GM12878 (cell line): ENCODE data around the gene SRSF3.

Experiments
- CTCF ChIP-seq, 3 experiments: IDR thresholded peaks in 2 of 3; conservative IDR thresholded peaks in 1 of 3; 2 replicates each; pipeline ENCODE4 v1.5.1; 2011; ENCODE audit warnings: low read depth in 3 of 3, low read length in 3 of 3, mild to moderate bottlenecking in 3 of 3, control low read depth in 2 of 3, moderate library complexity in 2 of 3, inconsistent platforms in 1 of 3, mixed read lengths in 1 of 3; ENCODE audit not compliant: control insufficient read depth in 2 of 3, insufficient read depth in 1 of 3; ENCODE audit errors: extremely low read depth in 1 of 3
- MAX ChIP-seq: IDR thresholded peaks from 2 replicates; pipeline ENCODE4 v1.6.1; 2012; ENCODE audit warnings: low read depth, low read length, improper control_type of control experiment
- MYC ChIP-seq: IDR thresholded peaks from 2 replicates; pipeline ENCODE4 v1.6.1; 2011; ENCODE audit warnings: mild to moderate bottlenecking, low read length, moderate library complexity, inconsistent platforms; ENCODE audit not compliant: insufficient read depth, insufficient replicate concordance, insufficient read length, severe bottlenecking
- NFYB ChIP-seq: IDR thresholded peaks from 2 replicates; pipeline ENCODE4 v1.6.1; 2011; ENCODE audit warnings: low read depth, mild to moderate bottlenecking, low read length, improper control_type of control experiment, moderate library complexity; ENCODE audit not compliant: insufficient read depth
- NR2F1 ChIP-seq: fragments of 450-650 bp; conservative IDR thresholded peaks from 2 replicates; pipeline ENCODE4 v1.6.1; 2017; ENCODE audit warnings: mild to moderate bottlenecking
- NRF1 ChIP-seq: conservative IDR thresholded peaks from 2 replicates; pipeline ENCODE4 v1.6.1; 2011; ENCODE audit warnings: mild to moderate bottlenecking, low read depth, low read length, improper control_type of control experiment
- POLR2AphosphoS5 ChIP-seq: IDR thresholded peaks from 2 replicates; pipeline ENCODE4 v1.6.1; 2011; ENCODE audit warnings: mild to moderate bottlenecking, low read length, inconsistent platforms
- RAD21 ChIP-seq: IDR thresholded peaks from 2 replicates; pipeline ENCODE4 v1.6.1; 2011; ENCODE audit warnings: mild to moderate bottlenecking, low read depth, low read length, moderate library complexity; ENCODE audit not compliant: insufficient read depth
- SMAD5 ChIP-seq: IDR thresholded peaks from 2 replicates; pipeline ENCODE4 v1.6.1; 2016; ENCODE audit warnings: antibody characterized with exemption, low read depth
- SREBF1 ChIP-seq: IDR thresholded peaks from 2 replicates; pipeline ENCODE4 v1.6.1; 2012; ENCODE audit warnings: mild to moderate bottlenecking, low read length

GRCh38 chr6:36650848-36651478 is 56.8 kb downstream of the SRSF3 start:
- TF ChIP-seq SREBF1: no peak
- peak in 1 of 3 experiments; percentile 31; a peak in 1 of 6 replicates for TF ChIP-seq CTCF (IDR thresholded peaks at IDR 0.05 in 2 of 3, conservative IDR thresholded peaks at IDR 0.05 in 1 of 3; ENCODE audit: control insufficient read depth in 2 of 3, extremely low read depth in 1 of 3, insufficient read depth in 1 of 3, low read depth in 3 of 3, low read length in 3 of 3)
- TF ChIP-seq MAX: no peak
- no peak for TF ChIP-seq MYC
- TF ChIP-seq POLR2AphosphoS5: no peak
- TF ChIP-seq RAD21: peak; percentile 34
- no peak for TF ChIP-seq NRF1
- TF ChIP-seq NR2F1: peak; percentile 48
- TF ChIP-seq SMAD5: no peak
- no peak for TF ChIP-seq NFYB
